ENCODE data around the gene HAAO.

HAAO gene

DNA sequence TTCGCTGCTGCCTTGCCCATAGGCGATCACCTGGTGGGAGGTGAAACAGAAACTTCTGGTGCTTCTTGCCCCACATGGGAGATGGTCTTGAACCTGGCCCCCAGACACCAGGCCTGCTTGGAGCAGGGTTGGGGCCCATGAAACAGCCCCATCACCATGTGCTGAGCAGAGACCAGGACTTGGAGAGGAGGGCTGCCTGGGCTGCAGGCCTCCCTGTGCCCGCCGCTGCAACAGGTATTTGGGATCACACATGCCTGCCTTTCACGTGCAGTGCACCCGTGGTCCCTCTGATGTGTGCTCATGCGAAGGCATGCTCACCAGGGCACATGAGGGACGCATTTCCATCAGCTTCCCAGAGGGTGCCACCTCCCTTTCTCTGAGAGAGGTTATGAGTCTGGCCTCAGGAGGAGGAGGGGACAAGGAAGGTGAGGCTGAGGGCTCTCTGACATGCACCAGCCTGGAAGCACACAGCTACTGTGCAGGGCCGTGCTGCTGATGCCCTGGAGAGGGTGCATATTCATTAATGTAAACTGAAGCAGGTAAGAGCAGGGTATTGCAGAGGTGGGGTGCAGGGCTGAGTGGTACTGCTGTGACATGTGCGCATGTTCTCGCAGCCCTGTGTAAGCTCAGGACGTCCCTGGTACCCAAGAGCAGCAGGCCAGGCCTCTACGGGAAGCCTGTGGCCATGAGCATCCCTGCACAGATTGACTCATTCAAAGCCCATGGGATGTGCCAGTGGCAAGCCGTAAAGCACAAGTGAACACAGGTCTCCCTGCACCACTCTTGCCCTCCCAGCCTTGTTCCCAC is 24.3 kb downstream of the HAAO start:
- TF ChIP-seq SPI1 (IDR thresholded peaks at IDR 0.05; ENCODE audit: borderline replicate concordance, low read depth) (no peak), REST (IDR thresholded peaks at IDR 0.05; ENCODE audit: insufficient replicate concordance, low read depth) (no peak), GABPA (IDR thresholded peaks at IDR 0.05; ENCODE audit: low read depth) (no peak), POLR2AphosphoS5 (IDR thresholded peaks at IDR 0.05; ENCODE audit: low read depth) (no peak), CTCF (IDR thresholded peaks at IDR 0.05; ENCODE audit: insufficient read depth, low read length) (no peak)
- no peak overlapping the region for H3K4me3 ChIP-seq (replicated peaks; ENCODE audit: insufficient read depth, low read length)
- no peaks in the 10 kb centered on the region for H3K27me3 ChIP-seq (ENCODE audit: insufficient read depth, poor library complexity, severe bottlenecking)
- no peak for DNase-seq (ENCODE audit: low read depth in 1 of 2, low spot score in 1 of 2)
- H3K27ac ChIP-seq (replicated peaks) = no peak overlapping the region

DNA sequence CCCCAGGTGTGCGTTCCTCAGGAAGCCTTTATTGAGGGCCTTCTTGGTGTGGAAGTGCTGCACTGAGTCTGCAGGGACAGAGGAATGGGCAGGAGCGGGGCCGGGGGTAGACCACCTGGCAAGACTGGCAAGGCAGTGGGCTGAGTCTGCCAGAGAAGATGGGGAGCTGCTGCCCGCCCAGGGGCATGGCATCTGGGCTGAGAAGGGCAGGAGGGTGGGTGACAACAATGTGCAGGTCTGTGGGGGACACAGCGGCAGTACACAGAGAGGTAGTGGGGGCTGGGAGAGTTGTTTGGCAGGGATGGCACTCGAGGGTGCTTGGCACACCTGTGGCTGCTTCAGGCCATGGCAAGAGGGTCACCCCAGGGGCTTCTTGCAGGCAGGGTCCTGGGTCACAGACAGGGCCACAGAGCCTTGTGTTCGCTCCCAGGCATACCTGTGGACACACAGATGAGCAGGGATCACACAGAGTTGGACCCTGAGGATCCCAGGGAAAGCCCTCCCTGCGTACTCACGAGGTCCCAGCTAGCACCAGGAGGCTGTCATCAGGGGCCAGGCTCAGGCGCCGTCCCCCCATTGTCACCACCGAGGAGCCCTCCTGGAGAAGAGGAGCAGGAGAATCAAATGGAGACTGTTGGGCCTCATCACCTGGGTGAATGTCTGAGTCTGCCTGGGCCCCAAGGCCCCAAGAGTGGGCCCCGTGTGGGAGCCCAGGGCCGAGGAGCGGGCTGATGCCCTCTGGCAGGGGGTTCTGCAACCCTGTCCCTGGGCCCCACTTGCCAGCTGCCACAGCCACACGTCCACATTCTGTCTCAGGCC is 25.1 kb downstream of the HAAO start:
- Histone ChIP-seq H3K4me3 (replicated peaks; ENCODE audit: insufficient read depth, low read length) (no peak overlapping the region), H3K27me3 (ENCODE audit: insufficient read depth, poor library complexity, severe bottlenecking) (no peaks in the 10 kb centered on the region), H3K27ac (replicated peaks) (no peak overlapping the region)
- no peak for DNase-seq (ENCODE audit: low read depth in 1 of 2, low spot score in 1 of 2)
- no peak for TF ChIP-seq POLR2AphosphoS5 (IDR thresholded peaks at IDR 0.05; ENCODE audit: low read depth)
- no peak for TF ChIP-seq GABPA (IDR thresholded peaks at IDR 0.05; ENCODE audit: low read depth)
- no peak for TF ChIP-seq CTCF (IDR thresholded peaks at IDR 0.05; ENCODE audit: insufficient read depth, low read length)
- TF ChIP-seq REST (IDR thresholded peaks at IDR 0.05; ENCODE audit: insufficient replicate concordance, low read depth) = no peak
- no peak for TF ChIP-seq SPI1 (IDR thresholded peaks at IDR 0.05; ENCODE audit: borderline replicate concordance, low read depth)

- DNase-seq (ENCODE audit: low read depth in 1 of 2, low spot score in 1 of 2) = no peak
- no peaks in the 10 kb centered on the region for H3K27me3 ChIP-seq (ENCODE audit: insufficient read depth, poor library complexity, severe bottlenecking)
- no peak overlapping the region for H3K4me3 ChIP-seq (replicated peaks; ENCODE audit: insufficient read depth, low read length)
- H3K27ac ChIP-seq (replicated peaks) = no peak overlapping the region
- TF ChIP-seq SPI1 (IDR thresholded peaks at IDR 0.05; ENCODE audit: borderline replicate concordance, low read depth) = no peak
These were observed 26.7 kb downstream of the HAAO start for GRCh38 chr2:42765686-42766085.

GRCh38 chr2:42764901-42765300 is 27.5 kb downstream of the HAAO start:
- H3K27ac ChIP-seq (replicated peaks) = no peak overlapping the region
- TF ChIP-seq REST (IDR thresholded peaks at IDR 0.05; ENCODE audit: insufficient replicate concordance, low read depth) (no peak), CTCF (IDR thresholded peaks at IDR 0.05; ENCODE audit: insufficient read depth, low read length) (no peak), GABPA (IDR thresholded peaks at IDR 0.05; ENCODE audit: low read depth) (no peak), SPI1 (IDR thresholded peaks at IDR 0.05; ENCODE audit: borderline replicate concordance, low read depth) (no peak), POLR2AphosphoS5 (IDR thresholded peaks at IDR 0.05; ENCODE audit: low read depth) (no peak)
- no peak for DNase-seq (ENCODE audit: low read depth in 1 of 2, low spot score in 1 of 2)
- H3K4me3 ChIP-seq (replicated peaks; ENCODE audit: insufficient read depth, low read length) = no peak overlapping the region
- no peaks in the 10 kb centered on the region for H3K27me3 ChIP-seq (ENCODE audit: insufficient read depth, poor library complexity, severe bottlenecking)

Measured in HL-60 (cell line).